ENCODE measurements around the gene HIVEP3.

HIVEP3 gene

GRCh38 chr1:41504114-41505035, 414.3 kb downstream of the HIVEP3 start (continued):
- TF ChIP-seq WT1 (tag by site-specific recombination; IDR thresholded peaks at IDR 0.05) = no peak; the same call in 1 of the 2 replicates
- no peak for TF ChIP-seq ZNF24 (tag by site-specific recombination; IDR thresholded peaks at IDR 0.05)
- no peak for TF ChIP-seq HOXA7 (CRISPR knock-in tag; IDR thresholded peaks at IDR 0.05; ENCODE audit: borderline replicate concordance)
- TF ChIP-seq ZNF830 (tag by site-specific recombination; IDR thresholded peaks at IDR 0.05; ENCODE audit: low read depth) = no peak
- TF ChIP-seq ZNF521 (tag by site-specific recombination; IDR thresholded peaks at IDR 0.05) = no peak
- no peak for TF ChIP-seq ZNF596 (tag by site-specific recombination; IDR thresholded peaks at IDR 0.05)
- TF ChIP-seq ZNF155 (tag by site-specific recombination; IDR thresholded peaks at IDR 0.05) = no peak
- TF ChIP-seq ZNF701 (tag by site-specific recombination; IDR thresholded peaks at IDR 0.05) = no peak
- no peak for TF ChIP-seq ZNF776 (tag by site-specific recombination; IDR thresholded peaks at IDR 0.05; ENCODE audit: borderline replicate concordance)
- TF ChIP-seq ZNF175 (tag by site-specific recombination; IDR thresholded peaks at IDR 0.05) = no peak
- peak; percentile 65 for TF ChIP-seq ZNF366 (tag by site-specific recombination; conservative IDR thresholded peaks at IDR 0.05)
- no peak for TF ChIP-seq ZNF146 (tag by site-specific recombination; IDR thresholded peaks at IDR 0.05)
- TF ChIP-seq SALL2 (tag by site-specific recombination; IDR thresholded peaks at IDR 0.05; ENCODE audit: borderline replicate concordance) = no peak
- no peak; the same call in 1 of the 2 replicates for TF ChIP-seq TSHZ1 (tag by site-specific recombination; IDR thresholded peaks at IDR 0.05; ENCODE audit: borderline replicate concordance)
- no peak for TF ChIP-seq ZNF48 (tag by site-specific recombination; IDR thresholded peaks at IDR 0.05)
- TF ChIP-seq ZNF350 (tag by site-specific recombination; IDR thresholded peaks at IDR 0.05) = no peak

GRCh38 chr1:41503538-41504113, 415.1 kb downstream of the HIVEP3 start:
- no peak overlapping the region for H3K27ac ChIP-seq (ENCODE audit: extremely low read depth, low read depth, low read length)
- H3K4me1 ChIP-seq (ENCODE audit: control insufficient read depth, insufficient read depth, low read length) = no peaks in the 10 kb centered on the region
- ChIA-PET POLR2A (no interaction called here), CTCF (interaction anchor here (2.8 kb wide), 1 partner anchor 10 kb away, joined by 10 read pairs; no protein-coding TSS in a partner anchor)
- H3K9me3 ChIP-seq (ENCODE audit: control insufficient read depth, insufficient read depth, low read depth, low read length) = no peaks in the 10 kb centered on the region
- H3K36me3 ChIP-seq (ENCODE audit: control insufficient read depth in 2 of 2, insufficient read depth in 1 of 2, low read length in 2 of 2) = no peaks in the 10 kb centered on the region
- no peak overlapping the region for H3K4me3 ChIP-seq (ENCODE audit: low read depth, low read length)
- no peak for TF ChIP-seq ZNF747 (tag by site-specific recombination; IDR thresholded peaks at IDR 0.05)
- no peak for TF ChIP-seq GFI1B (tag by site-specific recombination; IDR thresholded peaks at IDR 0.05)
- no peak for TF ChIP-seq RBAK (tag by site-specific recombination; IDR thresholded peaks at IDR 0.05)
- TF ChIP-seq ZNF311 (tag by site-specific recombination; IDR thresholded peaks at IDR 0.05; ENCODE audit: borderline replicate concordance) = no peak
- TF ChIP-seq KLF16 (tag by site-specific recombination; IDR thresholded peaks at IDR 0.05) = no peak
- TF ChIP-seq ZNF211 (tag by site-specific recombination; IDR thresholded peaks at IDR 0.05; ENCODE audit: low read depth) = no peak
- TF ChIP-seq ZNF629 (tag by site-specific recombination; IDR thresholded peaks at IDR 0.05) = no peak
- no peak for TF ChIP-seq KLF1 (tag by site-specific recombination; IDR thresholded peaks at IDR 0.05)
- TF ChIP-seq ZNF560 (tag by site-specific recombination; IDR thresholded peaks at IDR 0.05; ENCODE audit: borderline replicate concordance) = no peak
- TF ChIP-seq MZF1 (tag by site-specific recombination; IDR thresholded peaks at IDR 0.05; ENCODE audit: borderline replicate concordance) = 0 out of 2 replicates have a peak, but pooled peaks have one; percentile 49
- TF ChIP-seq EGR2 (tag by site-specific recombination; IDR thresholded peaks at IDR 0.05; ENCODE audit: low read depth) = no peak
- TF ChIP-seq REPIN1 (tag by site-specific recombination; IDR thresholded peaks at IDR 0.05; ENCODE audit: low read depth) = no peak
- no peak for TF ChIP-seq ZNF239 (tag by site-specific recombination; IDR thresholded peaks at IDR 0.05)
- no peak for TF ChIP-seq WT1 (tag by site-specific recombination; IDR thresholded peaks at IDR 0.05)
- TF ChIP-seq TRIM28 (IDR thresholded peaks at IDR 0.05; ENCODE audit: borderline replicate concordance, low read length) = peak; percentile 96
- 0 out of 2 replicates have a peak, but pooled peaks have one; percentile 34 for TF ChIP-seq CTCF (tag by site-specific recombination; IDR thresholded peaks at IDR 0.05)

Measured in HEK293 (cell line).